ENCODE data around the gene PAFAH1B1. TPM values are rescaled to one million over a fixed set of nuclear protein-coding genes. Genes with fewer than 3 reads are reported as not detected.

Gene PAFAH1B1
- total and polyA plus RNA-seq, 2 donors (not counting 1 experiment from before 2014, with no cell fraction given): 41.4 to 170 TPM

DNA sequence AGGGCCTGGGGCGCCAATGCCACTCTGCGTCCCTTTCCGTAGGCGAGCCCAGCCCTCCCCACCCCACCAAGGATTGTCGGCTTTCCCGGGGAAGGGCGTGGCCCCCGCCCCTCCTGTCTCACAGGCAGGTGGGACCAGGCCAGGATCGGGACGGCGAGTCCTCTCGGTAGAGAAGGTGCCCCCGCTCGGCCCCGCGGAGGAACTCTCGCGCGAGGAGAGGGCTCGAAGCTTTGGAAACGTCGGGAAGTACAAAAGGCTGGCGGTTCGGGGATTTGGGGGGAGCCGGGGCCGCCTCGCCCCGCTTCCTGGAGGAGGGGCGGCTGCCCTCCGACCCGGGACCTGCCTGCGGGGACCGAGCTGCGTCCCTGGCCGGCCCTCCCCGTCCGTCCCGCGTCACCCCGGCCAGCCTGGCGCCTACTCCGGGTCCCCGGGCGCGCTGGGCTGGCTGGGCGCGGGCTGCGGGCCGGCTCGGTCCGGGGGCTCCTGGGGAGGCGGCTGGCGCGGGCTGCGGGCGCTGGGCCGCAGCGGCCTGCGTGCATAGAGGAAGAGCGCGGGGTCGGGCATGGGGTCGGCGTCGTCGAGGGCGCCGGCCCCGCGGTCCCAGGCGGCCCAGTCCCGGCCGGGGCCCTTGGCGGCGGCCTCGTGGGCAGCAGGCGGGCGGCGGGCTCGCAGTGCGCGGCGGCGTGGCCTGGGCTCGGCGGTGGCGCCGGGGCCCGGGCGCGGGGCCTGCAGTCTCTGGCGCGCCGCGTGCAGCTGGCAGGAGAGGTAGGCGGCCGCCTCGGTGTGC, 130.7 kb downstream of the PAFAH1B1 start:
- H3K4me3 ChIP-seq (ENCODE audit: control extremely low read depth in 1 of 5, extremely low read depth in 1 of 5, insufficient read depth in 1 of 5, low read depth in 2 of 5, low read length in 4 of 5): peak overlapping the region in 2 of 5 experiments; percentile 17 to 19

More for the DNA sequence above, 130.7 kb downstream of the PAFAH1B1 start:
- WGBS (ENCODE audit: insufficient coverage): 5% methylated on average over 95 of the region's 98 CpGs
- peak overlapping the region; percentile 71 for H3K4me2 ChIP-seq (replicated peaks; ENCODE audit: low read depth, low read length, poor library complexity, severe bottlenecking)
- peaks cover 4% of the 10 kb centered on the region for H3K4me1 Mint-ChIP-seq
- no peaks in the 10 kb centered on the region for H4K20me1 ChIP-seq (ENCODE audit: control insufficient read depth, insufficient read depth, low read length, poor library complexity, severe bottlenecking)
- H3K27ac ChIP-seq (ENCODE audit: low read length in 2 of 2): no peak overlapping the region
- H3K4me1 ChIP-seq (ENCODE audit: control insufficient read depth in 2 of 2, insufficient read depth in 2 of 2, low read length in 2 of 2): peaks cover 4 to 6% of the 10 kb centered on the region in 2 donors
- H3K27me3 Mint-ChIP-seq: peaks cover 15% of the 10 kb centered on the region
- H2AFZ ChIP-seq (ENCODE audit: insufficient read depth, low read depth, low read length, poor library complexity, severe bottlenecking): peak overlapping the region; percentile 28
- CTCF ChIA-PET: interaction anchor here (1.8 to 2.0 kb wide), 2 partner anchors 103 to 288 kb away, joined by 3 to 5 read pairs; no protein-coding TSS in a partner anchor
- DNase-seq (no peak), ATAC-seq (ENCODE audit: low read depth) (no peak)
- H3K27me3 ChIP-seq (replicated peaks in 1 of 4; ENCODE audit: control extremely low read depth in 1 of 4, control insufficient read depth in 3 of 4, insufficient read depth in 4 of 4, low read length in 3 of 4): peaks cover 0 to 32% (median 6%) of the 10 kb centered on the region in 4 experiments
- no peaks in the 10 kb centered on the region for H3K9me3 ChIP-seq (ENCODE audit: control extremely low read depth in 1 of 3, control insufficient read depth in 2 of 3, insufficient read depth in 1 of 3, low read length in 2 of 3)
- intact Hi-C loops (cut with micrococcal nuclease): no loop called here
- H3K4me3 Mint-ChIP-seq: peak overlapping the region; percentile 72
- no peaks in the 10 kb centered on the region for H3K36me3 ChIP-seq (replicated peaks in 1 of 2; ENCODE audit: control extremely low read depth in 1 of 2, control insufficient read depth in 1 of 2, extremely low read depth in 1 of 2, insufficient read depth in 2 of 2, low read length in 1 of 2)
- no peaks in the 10 kb centered on the region for H3K9me3 Mint-ChIP-seq (ENCODE audit: insufficient read depth)
- POLR2A ChIA-PET: no interaction called here
- H3K79me2 ChIP-seq (ENCODE audit: control insufficient read depth, insufficient read depth, low read length): no peaks in the 10 kb centered on the region
- no peak overlapping the region for H3K9ac ChIP-seq (ENCODE audit: low read length)
- H3K27ac Mint-ChIP-seq: no peak overlapping the region
- TF ChIP-seq CTCF (IDR thresholded peaks at IDR 0.05): no peak
- TF ChIP-seq EZH2 (IDR thresholded peaks at IDR 0.05; ENCODE audit: borderline replicate concordance, insufficient read depth, low read depth, low read length, poor library complexity, severe bottlenecking): no peak

All from B cell (primary cell).